ENCODE measurements around the gene ITGA11. TPM values are rescaled to one million over a fixed set of nuclear protein-coding genes. Genes with fewer than 3 reads are reported as not detected.

The ITGA11 gene
- polyA plus RNA-seq, 1 donor, result 3.7 TPM

DNA sequence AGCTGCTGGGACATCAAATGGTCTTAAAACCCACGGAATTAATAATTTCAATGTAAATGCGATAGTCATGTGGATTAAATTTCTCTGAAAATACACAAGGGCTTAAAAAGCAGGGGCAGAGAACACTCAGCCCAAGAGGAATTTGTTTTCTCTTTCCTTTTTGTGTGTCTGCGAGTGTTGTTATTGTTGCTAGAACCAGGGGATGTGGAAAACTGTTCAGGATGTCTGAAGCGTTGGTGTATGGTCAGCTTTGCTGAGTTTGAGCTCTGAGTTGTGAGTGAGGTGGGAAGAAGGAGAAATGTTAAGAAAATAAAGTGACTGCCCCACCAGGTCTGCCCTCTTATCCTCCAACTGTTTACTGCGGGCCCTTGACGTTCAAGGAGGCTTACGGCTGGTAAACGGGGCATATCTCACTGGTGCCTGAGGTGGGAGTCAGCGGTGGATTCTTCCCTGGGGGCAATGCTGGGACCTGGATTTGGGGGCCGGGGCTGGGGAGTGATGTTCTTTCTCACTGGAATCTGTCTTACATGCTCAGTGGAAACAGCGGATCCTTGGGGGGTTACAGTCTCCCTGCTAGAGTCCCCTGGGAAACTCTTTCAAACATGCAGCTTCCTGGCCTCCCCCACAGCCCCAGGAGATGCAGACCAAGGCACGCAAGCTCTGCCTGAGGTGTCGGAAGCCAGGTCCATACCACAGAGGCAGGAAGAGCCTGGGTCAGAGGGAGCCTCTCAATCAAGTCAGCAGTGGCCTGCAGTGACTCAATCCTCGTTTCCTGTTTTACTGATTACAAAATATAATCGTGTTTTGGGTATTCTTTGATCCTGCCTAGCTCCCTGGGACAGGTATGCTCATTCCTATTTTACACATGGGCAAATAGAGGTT is 41.8 kb downstream of the ITGA11 start:
- no peak for DNase-seq (ENCODE audit: low read depth)

- DNase-seq (ENCODE audit: low read depth), result no peak
These were observed 42.7 kb downstream of the ITGA11 start for GRCh38 chr15:68389041-68389930.

DNA sequence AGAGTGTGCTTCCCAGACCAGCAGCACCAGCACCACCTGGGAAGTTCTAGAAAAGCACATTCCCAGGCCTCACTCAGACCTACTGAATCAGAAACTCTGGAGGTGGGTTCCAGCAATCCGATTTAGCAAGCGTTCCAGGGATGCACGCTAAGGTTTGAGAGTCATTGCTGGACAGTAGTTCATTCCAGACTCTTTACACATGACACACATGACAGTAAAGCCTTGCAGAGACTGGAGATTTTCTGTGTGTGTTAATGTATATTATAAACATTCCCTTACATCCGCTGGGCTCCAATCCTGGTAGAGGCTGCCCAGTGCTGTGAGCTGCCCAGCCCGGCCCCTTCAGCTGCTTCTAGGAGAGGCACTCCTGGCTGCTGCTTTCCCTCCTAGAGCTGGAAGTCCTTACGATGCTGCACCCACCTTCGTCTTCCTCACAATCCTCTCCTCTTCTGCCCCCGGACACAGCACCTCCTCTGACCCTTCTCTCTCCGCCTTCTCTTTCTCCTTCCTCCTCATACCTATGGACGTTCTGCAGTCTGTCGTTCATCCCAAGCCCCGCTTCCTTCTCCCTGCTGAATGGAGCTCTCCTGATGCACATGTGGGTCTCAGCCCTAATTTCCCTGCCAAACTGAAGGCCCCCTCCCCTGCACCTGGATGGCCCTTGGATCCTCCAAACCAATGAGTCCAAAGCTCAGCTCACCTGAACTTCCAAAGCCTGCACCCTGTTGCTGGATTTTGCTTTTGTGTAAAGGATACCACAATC is 44.4 kb downstream of the ITGA11 start:
- DNase-seq (ENCODE audit: low read depth), result no peak

DNA sequence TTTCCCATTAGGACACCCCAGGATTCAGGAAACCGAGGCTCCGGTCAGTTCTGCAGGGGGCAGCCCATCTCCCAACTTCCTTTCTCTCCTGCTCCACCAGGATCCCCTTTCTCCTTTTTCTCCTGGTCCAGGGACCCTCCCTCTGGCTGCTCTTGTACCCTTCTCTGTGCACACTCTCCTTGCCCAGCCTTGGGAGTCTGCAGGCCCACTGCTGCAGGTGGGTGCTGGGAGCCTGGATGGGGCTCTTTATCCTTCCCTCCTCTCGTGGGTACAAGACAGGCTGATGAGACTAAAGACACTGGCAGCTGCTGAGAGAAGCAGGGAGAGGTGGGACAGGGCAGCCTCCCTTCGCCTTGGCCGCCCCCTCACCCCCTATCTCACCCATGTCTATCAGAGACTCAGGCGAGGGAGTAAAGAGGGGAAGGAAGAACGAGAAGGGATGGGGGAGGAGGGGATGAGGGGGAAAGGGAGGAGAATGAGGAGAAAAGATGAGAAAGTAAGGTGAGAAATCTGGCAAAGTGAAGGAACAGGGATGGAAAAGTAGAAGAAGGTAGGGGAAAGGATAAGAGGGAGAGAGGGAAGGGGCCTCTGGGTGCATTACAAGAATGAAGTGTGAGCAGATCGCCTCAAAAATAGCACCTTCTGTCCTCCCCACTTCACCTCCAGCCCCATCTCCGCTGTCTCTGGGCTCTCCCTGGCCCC is 45.2 kb downstream of the ITGA11 start:
- no peak for DNase-seq (ENCODE audit: low read depth)

DNA sequence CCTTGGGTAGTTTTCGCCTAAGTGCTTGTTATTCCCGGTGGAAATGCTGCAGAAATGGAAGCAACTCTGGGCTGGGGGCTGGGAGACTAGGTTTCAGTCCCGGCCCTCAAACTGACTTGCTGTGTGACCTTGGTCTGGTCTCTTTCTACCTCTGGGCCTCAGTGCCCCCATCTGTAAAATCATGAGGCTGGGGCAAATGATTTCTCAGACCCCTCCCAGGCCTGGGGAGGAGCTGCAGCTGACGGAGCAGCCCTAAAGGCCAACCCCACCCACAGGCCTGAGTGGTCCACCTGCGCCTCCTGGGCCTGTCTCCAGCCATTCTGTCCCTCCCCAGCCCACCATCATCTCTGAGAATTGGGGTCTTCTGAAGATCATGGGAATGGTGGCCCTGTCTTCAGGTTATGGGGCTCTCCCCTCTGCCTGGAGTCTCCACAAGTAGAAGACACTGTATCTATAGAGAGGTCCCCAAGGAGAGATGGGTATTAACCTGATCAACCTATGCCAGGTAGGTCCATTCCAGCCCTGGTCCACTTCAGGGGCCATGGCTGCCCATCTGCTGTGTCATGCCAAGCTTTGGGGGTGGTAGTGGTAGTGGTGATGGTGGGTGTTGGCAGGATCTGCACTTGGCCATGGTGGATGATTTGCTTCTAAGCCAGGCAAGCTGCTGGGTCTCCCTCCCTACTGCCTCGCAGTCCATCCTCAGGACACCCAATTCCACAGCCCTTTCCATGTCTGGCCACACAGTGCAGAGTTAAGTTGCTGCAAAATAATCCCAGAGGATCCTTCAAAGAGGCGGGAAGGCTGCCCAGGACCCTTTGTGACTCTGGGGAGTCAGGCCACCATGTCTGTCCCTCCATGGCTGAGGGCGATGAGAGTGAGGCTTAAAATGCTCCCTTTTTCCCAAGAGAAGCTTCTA is 46.0 kb downstream of the ITGA11 start:
- no peak for DNase-seq (ENCODE audit: low read depth)

DNA sequence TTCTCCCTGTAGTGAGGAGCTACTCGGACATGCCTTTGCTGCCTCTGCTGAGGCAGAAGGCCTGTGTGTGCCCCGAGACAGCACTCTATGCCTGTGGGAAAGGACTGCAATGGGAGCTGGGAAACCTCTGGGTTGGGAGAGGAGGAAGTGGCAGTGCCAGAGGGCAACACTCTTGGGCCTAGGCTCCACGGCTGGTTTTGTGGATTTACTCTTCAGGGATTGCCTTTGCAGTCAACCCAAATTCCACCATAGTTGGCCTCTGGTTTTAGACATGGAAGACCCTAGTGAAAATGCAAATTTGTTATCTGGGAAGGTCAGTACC is 46.8 kb downstream of the ITGA11 start:
- DNase-seq (ENCODE audit: low read depth), result no peak

GRCh38 chr15:68384451-68385239 is 47.3 kb downstream of the ITGA11 start:
- no peak for DNase-seq (ENCODE audit: low read depth)

GRCh38 chr15:68383161-68384074 is 48.5 kb downstream of the ITGA11 start:
- DNase-seq (ENCODE audit: low read depth), result no peak

GRCh38 chr15:68382286-68383007 is 49.5 kb downstream of the ITGA11 start:
- no peak for DNase-seq (ENCODE audit: low read depth)

- DNase-seq (ENCODE audit: low read depth), result no peak
These were observed 51.5 kb downstream of the ITGA11 start for GRCh38 chr15:68380456-68380855.

DNA sequence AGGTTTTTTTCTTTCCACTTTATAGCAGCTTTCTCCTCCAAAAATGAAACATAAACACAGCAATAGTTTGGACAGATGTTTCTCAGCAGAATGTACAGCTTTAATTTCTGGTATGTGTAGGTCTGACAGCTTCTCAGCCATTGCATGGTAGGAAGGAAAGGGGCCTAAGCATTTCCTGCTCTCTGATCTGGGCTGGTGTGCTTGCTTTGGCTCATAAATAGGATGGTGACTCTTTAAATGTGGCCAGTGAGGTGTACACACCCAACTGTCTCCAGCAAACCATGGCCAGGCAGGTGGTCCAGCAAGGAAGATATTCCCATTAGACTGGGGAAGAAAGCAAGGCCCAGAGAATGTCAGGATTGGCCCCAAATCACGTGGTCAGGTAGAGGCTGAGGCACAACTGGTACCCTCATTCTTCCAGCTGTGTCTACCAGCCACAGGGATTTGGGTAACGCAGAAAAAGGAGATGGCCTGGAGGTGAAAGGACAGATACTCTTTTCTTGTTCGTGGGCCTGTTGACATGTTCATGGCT is 52.1 kb downstream of the ITGA11 start:
- DNase-seq (ENCODE audit: low read depth), result no peak

GRCh38 chr15:68379058-68379758 is 52.8 kb downstream of the ITGA11 start:
- DNase-seq (ENCODE audit: low read depth), result no peak

DNA sequence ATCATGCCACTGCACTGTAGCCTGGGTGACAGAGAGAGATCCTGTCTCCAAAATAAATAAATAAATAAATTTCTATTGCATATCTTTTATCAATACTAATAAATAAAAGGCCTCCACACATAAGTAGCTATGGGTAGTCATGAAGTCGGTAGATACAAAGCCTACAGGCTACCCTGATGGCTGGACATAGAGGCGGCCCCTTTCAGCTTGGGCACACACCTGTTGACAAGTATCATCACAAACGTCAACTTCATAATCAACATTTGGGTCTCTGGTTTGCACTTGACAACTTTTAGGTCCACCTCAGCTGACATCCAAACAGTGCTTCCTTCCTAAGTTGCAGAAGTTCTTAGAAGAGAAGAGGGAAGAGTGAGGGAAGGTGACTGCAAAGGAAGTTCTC is 53.4 kb downstream of the ITGA11 start:
- DNase-seq (ENCODE audit: low read depth), result no peak

- DNase-seq (ENCODE audit: low read depth), result no peak
These were observed 54.2 kb downstream of the ITGA11 start for GRCh38 chr15:68377766-68378165.

DNA sequence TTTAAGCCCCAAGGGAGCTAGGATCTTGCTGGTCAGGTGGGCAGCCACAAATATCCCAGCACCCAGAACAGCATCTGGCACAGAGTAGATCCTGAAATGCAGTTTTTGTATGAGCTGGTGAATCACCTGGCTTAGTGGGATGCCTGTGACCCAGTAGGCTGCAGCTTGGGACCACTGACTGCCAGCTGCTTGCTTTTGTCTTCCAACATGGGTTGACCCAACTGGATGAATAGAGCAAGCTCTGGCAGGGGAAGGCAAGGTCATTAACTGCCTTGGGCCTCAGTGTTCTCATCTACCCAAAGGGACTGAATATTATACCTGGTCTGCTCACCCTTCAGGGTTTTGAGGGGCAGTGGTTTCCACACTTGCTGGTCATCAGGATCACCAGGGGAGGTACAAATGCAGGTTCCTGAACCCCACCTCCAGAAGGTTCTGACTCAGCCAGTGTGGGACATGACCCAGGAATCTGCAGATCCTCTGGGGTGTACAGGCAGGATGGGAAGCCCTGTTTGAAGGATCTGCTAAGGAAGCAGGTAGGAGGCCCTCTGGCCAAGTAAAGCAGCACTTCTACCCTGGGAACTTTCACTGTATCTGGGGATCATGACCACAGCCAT is 55.4 kb downstream of the ITGA11 start:
- no peak for DNase-seq (ENCODE audit: low read depth)

DNA sequence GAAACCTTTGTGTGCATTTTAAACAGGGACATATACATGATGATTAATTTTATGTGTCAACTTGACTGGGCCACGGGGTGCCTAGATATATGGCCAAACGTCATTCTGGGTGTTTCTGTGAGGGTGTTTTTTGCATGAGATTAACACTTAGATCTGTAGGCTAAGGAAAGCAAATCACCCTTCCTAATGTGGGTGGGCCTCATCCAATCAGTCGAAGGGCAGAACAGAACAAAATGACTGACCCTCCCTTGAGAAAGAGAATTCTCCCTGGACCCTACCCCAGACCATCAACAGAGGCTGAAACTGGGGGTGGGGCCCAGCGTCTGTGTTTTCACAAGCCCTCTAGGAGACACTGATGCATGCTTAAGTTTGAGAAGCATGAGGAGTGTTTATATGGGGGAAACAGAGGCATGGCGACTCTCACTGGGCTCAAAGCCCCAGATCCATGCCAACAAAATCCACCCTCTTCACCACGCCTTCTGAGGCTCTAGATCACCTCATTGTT is 56.2 kb downstream of the ITGA11 start:
- no peak for DNase-seq (ENCODE audit: low read depth)

Measured in forelimb muscle (tissue), 1 donor.